Fibroblast of villous mesenchyme (primary cell): ENCODE results near the gene LAMA5. TPM values are rescaled to one million over a fixed set of nuclear protein-coding genes. Genes with fewer than 3 reads are reported as not detected.

ENCODE experiments used
- DNase-seq: peaks from one replicate; pipeline ENCODE4 v3.0.0-alpha.2; 2010; ENCODE audit warnings: low read depth
- H3K4me3 ChIP-seq: 2 replicates; pipeline ENCODE4 v1.5.1; 2011; ENCODE audit warnings: low read depth, mild to moderate bottlenecking, low read length
- total RNA-seq: library from RNA; depleted of rRNA; stranded (reverse); fragments of >200 nt; gene quantifications from 2 replicates; pipeline ENCODE4 v1.2.3, GENCODE V29; 2012
- TF ChIP-seq, protein P1 (sequence below): IDR thresholded peaks from 2 replicates; pipeline ENCODE4 v1.5.1; 2012; ENCODE audit warnings: low read depth, mild to moderate bottlenecking, low read length; ENCODE audit not compliant: insufficient read depth

LAMA5 gene
- total RNA-seq, 1 donor, result 55.3 TPM

DNA sequence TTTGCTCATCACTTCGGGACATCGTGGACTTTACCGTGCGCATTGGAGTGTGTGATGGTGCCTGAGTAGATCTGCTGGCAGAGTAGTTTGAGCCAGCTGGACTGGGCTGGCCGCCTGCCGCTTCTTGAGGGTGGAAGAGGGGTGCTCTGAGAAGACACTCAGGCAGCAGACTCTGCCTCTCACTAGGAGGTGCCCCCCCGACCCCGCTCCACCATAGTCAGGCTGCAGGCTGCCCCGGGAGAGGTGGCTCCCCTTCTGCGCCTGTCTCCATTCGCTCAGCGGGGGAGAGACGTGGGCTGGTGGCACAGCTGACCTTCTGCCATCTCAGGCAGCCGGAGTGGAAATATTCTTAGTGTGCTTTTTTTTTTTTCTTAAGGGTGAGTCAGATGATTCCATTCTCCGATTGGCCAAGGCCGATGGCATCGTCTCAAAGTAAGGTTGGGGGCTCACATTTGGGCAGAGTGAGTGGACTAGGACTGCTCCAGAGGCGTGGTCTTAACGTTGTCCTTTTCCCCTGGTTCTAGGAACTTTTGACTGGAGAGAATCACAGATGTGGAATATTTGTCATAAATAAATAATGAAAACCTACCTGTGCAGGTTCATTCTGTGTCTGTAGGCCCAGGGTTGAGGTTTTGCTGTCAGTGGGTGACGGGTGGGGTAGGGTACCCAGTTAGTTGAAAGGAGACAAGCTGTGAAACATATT, 21.0 kb upstream of the LAMA5 start:
- peak overlapping the region; percentile 97 for H3K4me3 ChIP-seq
- TF ChIP-seq, protein P1, sequence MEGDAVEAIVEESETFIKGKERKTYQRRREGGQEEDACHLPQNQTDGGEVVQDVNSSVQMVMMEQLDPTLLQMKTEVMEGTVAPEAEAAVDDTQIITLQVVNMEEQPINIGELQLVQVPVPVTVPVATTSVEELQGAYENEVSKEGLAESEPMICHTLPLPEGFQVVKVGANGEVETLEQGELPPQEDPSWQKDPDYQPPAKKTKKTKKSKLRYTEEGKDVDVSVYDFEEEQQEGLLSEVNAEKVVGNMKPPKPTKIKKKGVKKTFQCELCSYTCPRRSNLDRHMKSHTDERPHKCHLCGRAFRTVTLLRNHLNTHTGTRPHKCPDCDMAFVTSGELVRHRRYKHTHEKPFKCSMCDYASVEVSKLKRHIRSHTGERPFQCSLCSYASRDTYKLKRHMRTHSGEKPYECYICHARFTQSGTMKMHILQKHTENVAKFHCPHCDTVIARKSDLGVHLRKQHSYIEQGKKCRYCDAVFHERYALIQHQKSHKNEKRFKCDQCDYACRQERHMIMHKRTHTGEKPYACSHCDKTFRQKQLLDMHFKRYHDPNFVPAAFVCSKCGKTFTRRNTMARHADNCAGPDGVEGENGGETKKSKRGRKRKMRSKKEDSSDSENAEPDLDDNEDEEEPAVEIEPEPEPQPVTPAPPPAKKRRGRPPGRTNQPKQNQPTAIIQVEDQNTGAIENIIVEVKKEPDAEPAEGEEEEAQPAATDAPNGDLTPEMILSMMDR, result no peak
- DNase-seq, result no peak

DNA sequence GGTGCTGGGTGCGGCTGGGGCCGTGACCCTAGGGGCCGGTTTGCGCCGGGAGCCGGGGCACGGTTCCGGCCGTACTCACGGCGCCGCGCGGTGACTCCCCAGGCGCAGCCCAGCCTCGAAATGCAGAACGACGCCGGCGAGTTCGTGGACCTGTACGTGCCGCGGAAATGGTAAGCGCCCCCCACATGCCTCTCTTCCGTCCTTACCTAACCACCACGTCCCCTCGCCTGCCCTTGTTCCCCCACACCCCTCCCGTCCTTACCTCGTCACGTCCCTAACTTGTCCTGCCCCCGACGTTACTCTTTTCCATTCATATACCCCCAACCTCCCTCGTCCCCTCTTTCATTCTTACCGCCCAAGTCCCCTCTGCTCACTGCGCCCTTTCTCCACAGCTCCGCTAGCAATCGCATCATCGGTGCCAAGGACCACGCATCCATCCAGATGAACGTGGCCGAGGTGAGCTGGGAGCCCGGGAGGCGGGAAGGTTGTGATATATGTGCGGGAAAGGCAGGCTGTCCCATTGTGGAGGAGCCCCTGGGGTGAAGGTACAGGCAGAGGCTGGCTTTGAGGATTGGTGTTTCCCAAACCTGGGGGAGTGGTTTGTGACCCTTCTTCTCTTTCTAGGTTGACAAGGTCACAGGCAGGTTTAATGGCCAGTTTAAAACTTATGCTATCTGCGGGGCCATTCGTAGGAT, 20.3 kb upstream of the LAMA5 start:
- TF ChIP-seq, protein P1, result no peak
- no peak for DNase-seq
- peak overlapping the region; percentile 97 for H3K4me3 ChIP-seq

DNA sequence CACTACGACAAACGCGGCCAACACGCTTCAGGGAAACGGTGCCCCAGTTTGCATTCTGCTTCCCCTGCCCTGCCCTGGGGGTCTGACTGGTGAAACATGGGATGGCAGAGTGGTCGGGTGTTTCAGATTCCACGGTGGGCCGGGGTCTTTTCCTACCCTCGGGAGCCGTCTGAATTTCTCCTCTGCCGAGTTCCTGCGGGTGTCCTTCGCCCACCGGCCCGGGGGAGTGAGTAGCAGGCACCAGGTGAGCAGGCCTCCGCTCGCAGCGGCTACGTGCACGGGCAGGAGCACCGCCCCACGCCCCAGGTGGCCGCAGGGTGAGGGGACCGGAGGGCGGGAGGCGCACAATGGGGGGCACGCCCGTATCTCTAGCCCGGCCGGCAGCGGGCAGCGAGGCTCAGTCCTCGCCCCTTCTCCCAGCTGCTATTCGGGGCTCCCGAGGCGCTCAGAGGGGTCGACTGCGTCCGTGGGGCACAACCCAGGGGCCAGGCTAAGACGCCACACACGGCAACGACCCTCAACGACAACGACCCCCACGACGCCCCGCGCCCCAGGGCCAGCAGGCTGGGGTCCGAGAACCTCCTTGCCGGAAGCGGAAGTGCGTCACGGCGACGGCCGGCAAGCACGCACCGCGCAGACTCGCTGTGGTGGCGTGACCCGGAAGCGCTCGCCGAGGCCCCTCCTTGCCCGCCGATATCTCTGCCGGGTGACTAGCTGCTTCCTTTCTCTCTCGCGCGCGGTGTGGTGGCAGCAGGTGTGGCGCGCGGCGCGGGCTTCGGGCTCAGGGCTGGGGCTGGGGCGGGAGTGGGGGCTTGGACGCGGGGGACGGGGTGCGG, 19.5 kb upstream of the LAMA5 start, which contains the start of gene RPS21:
Gene RPS21 (plus strand): TSS at position 721 of the 836 bp plus-strand sequence. CDS start 236 bp downstream, outside the sequence.
- TF ChIP-seq, protein P1, result no peak

DNA sequence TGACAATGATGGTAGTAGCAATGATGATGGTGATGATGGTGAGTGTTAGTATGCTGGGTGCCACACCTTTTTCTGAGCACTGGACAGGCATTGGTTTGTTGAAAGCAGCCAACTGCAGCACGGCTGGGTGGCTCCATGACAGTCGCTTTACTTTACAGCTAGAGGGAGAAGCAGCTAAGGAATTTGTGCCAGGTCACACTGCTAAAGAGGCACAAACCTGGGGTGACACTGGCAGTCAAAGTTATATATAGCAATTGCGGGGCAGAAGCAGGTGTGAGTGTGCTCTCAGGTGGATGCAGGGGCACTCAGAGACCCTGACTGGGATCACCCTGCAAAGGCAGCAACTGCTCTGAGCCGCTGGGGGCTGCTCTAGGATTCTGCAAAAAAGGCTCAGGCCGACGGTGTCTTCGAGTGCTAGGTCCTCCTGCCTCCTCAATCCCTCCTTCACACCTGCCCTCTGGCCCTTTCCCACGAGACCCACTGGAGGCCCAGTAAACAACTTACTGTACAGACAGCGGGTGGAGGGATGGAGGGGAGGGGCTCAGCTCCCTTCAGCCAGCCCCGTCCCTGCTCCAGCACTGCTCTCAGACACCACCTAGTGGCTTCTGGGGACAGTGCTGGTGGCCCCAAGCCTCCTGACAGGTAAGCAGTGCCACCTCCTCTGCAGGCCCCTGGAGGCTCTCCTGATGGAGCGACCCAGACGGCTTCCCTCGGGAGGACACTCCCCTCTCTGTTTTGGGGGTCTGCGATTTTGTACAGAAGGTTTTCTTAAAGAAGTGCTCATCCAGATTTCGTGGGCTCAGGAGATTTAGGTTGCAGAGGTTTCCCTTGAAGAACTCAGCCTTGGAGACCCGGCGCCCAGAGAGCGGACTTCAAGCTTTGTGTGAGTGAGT, 15.4 kb upstream of the LAMA5 start:
- TF ChIP-seq, protein P1, result peak; percentile 99
- peak; percentile 77 for DNase-seq
- H3K4me3 ChIP-seq, result no peak overlapping the region

More for the DNA sequence above, 19.5 kb upstream of the LAMA5 start, which contains the start of gene RPS21:
- peak within 1 kb of the TSS; percentile 97 for H3K4me3 ChIP-seq
- DNase-seq, result peak; percentile 90

DNA sequence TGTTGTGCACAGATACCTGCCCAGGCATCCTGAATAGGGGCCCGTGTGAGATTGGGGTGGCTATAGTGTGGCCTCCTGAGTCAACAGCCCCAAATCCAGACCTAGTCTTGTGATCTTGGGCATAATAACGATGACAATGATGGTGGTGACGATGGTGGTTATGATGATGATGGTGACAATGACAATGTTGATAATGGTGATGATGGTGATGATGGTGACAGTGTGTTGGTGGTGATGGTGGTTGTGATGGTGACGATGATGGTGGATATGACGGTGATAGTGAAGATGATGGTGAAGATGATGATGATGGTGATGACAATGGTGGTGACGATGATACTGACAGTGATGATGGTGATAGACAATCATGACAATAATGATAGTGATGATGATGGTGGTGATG, 14.7 kb upstream of the LAMA5 start:
- no peak overlapping the region for H3K4me3 ChIP-seq
- DNase-seq, result no peak
- TF ChIP-seq, protein P1, result no peak
